Measurements from ENCODE around the gene ABCC3. TPM values are rescaled to one million over a fixed set of nuclear protein-coding genes. Genes with fewer than 3 reads are reported as not detected.

ABCC3 gene
- total and polyA plus RNA-seq, 9 of the 15 experiments (the other 6 are each of a cell fraction or from before 2014, with no cell fraction given) = 0.03 to 1.6 (median 0.42) TPM; not detected in 5

DNA sequence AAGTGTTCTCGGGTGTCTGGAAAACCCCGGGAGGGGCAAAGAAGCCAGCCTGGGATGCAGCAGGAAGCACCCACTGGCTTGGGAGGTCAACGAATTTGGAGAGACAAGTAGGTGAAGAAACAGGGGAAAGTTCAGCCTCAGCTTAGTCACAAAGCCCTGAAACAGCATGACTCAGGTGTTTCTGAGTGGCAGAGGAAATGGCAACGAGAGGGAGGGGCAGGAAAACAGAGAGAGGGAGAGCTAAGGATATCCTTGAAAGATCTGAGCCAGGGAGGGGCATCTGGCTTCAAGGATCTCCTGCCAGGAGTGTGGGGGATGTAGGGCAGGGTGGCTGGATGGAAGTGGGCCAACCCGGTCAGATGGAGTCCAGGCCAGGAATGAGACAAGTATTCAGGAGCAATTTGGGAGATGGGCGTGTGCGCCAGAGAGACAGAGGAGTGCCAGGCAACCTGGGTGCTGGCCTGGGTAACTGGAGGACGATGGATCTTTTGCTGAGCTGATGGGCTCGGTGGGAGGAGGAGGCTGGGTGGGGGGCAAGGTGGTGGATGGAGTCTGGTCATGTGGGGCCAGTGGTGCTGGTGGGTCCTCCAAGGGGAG is 27.2 kb downstream of the ABCC3 start (continued):
- no peak for TF ChIP-seq CEBPZ (IDR thresholded peaks at IDR 0.05; ENCODE audit: borderline replicate concordance, low read depth, low read length)
- TF ChIP-seq NFXL1 (CRISPR knock-in tag; IDR thresholded peaks at IDR 0.05) = no peak; the same call in 1 of the 2 replicates
- no peak for TF ChIP-seq POLR2AphosphoS2 (IDR thresholded peaks at IDR 0.05; ENCODE audit: low read length)
- TF ChIP-seq ZNF77 (CRISPR knock-in tag; IDR thresholded peaks at IDR 0.05) = no peak
- no peak for TF ChIP-seq NFIX (CRISPR knock-in tag; IDR thresholded peaks at IDR 0.05; ENCODE audit: low read depth)
- peak; percentile 39; the same call in 1 of the 2 replicates for TF ChIP-seq FOXJ2 (tag; IDR thresholded peaks at IDR 0.05)
- no peak for TF ChIP-seq ZNF146 (CRISPR knock-in tag; IDR thresholded peaks at IDR 0.05; ENCODE audit: unreplicated experiment)
- TF ChIP-seq, protein P1, sequence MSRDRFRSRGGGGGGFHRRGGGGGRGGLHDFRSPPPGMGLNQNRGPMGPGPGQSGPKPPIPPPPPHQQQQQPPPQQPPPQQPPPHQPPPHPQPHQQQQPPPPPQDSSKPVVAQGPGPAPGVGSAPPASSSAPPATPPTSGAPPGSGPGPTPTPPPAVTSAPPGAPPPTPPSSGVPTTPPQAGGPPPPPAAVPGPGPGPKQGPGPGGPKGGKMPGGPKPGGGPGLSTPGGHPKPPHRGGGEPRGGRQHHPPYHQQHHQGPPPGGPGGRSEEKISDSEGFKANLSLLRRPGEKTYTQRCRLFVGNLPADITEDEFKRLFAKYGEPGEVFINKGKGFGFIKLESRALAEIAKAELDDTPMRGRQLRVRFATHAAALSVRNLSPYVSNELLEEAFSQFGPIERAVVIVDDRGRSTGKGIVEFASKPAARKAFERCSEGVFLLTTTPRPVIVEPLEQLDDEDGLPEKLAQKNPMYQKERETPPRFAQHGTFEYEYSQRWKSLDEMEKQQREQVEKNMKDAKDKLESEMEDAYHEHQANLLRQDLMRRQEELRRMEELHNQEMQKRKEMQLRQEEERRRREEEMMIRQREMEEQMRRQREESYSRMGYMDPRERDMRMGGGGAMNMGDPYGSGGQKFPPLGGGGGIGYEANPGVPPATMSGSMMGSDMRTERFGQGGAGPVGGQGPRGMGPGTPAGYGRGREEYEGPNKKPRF (IDR thresholded peaks at IDR 0.05; ENCODE audit: low read depth, low read length) = no peak
- peak; percentile 100 for TF ChIP-seq C11orf30 (IDR thresholded peaks at IDR 0.05; ENCODE audit: low read depth)
- 0 out of 4 replicates have a peak, but pooled peaks of 1 of the 2 experiments have one; percentile 47 for TF ChIP-seq TEAD1 (CRISPR knock-in tag; IDR thresholded peaks at IDR 0.05)
- TF ChIP-seq TAF9B (IDR thresholded peaks at IDR 0.05; ENCODE audit: partially characterized antibody) = peak; percentile 66
- TF ChIP-seq, protein P2, sequence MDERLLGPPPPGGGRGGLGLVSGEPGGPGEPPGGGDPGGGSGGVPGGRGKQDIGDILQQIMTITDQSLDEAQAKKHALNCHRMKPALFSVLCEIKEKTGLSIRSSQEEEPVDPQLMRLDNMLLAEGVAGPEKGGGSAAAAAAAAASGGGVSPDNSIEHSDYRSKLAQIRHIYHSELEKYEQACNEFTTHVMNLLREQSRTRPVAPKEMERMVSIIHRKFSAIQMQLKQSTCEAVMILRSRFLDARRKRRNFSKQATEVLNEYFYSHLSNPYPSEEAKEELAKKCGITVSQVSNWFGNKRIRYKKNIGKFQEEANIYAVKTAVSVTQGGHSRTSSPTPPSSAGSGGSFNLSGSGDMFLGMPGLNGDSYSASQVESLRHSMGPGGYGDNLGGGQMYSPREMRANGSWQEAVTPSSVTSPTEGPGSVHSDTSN (CRISPR knock-in tag; IDR thresholded peaks at IDR 0.05; ENCODE audit: low read depth) = peak; percentile 61; the same call in 1 of the 2 replicates
- TF ChIP-seq, protein P2 (tag; conservative IDR thresholded peaks at IDR 0.05; ENCODE audit: low read depth) = peak; percentile 86
- peak; percentile 60 for TF ChIP-seq CXXC5 (CRISPR knock-in tag; IDR thresholded peaks at IDR 0.05)
- TF ChIP-seq TRIM28 (IDR thresholded peaks at IDR 0.05) = no peak; the same call in 1 of the 2 replicates
- no peak for TF ChIP-seq PCBP1 (IDR thresholded peaks at IDR 0.05; ENCODE audit: low read depth, low read length, poor library complexity, severe bottlenecking)
- TF ChIP-seq MCM2 (IDR thresholded peaks at IDR 0.05; ENCODE audit: low read depth) = no peak
- peak; percentile 40; the same call in 1 of the 2 replicates for TF ChIP-seq L3MBTL2 (IDR thresholded peaks at IDR 0.05)
- no peak for TF ChIP-seq IRF2 (CRISPR knock-in tag; IDR thresholded peaks at IDR 0.05)
- TF ChIP-seq CHD4 (IDR thresholded peaks at IDR 0.05; ENCODE audit: insufficient read depth, insufficient replicate concordance, low read depth, low read length, poor library complexity, severe bottlenecking) = no peak
- TF ChIP-seq PTRF (tag; IDR thresholded peaks at IDR 0.05) = peak; percentile 64; the same call in 1 of the 2 replicates
